Measurements from ENCODE around the gene ARHGAP19.

The ARHGAP19 gene

GRCh38 chr10:97224483-97225435 is 67.7 kb downstream of the ARHGAP19 start:
- Histone ChIP-seq H3K27ac (no peak overlapping the region), H3K9ac (ENCODE audit: insufficient read length) (no peak overlapping the region), H3K9me3 (ENCODE audit: low read depth, low read length) (no peaks in the 10 kb centered on the region), H3K4me3 (no peak overlapping the region), H3K36me3 (ENCODE audit: insufficient read depth, low read length) (no peaks in the 10 kb centered on the region; the same call in 1 of the 2 replicates)
- no peak for TF ChIP-seq EZH2 (IDR thresholded peaks at IDR 0.05)
- TF ChIP-seq FOXP2 (optimal IDR thresholded peaks at IDR 0.05; ENCODE audit: control extremely low read depth, extremely low read length, insufficient read depth): no peak
- TF ChIP-seq POLR2AphosphoS5 (IDR thresholded peaks at IDR 0.05; ENCODE audit: borderline replicate concordance, low read depth, low read length): no peak
- DNase-seq (ENCODE audit: low read depth, low spot score): no peak

- H3K36me3 ChIP-seq (ENCODE audit: insufficient read depth, low read length): no peaks in the 10 kb centered on the region; the same call in 1 of the 2 replicates
- no peak for DNase-seq (ENCODE audit: low read depth, low spot score)
- no peaks in the 10 kb centered on the region for H3K9me3 ChIP-seq (ENCODE audit: low read depth, low read length)
- no peak overlapping the region for H3K27ac ChIP-seq
- H3K9ac ChIP-seq (ENCODE audit: insufficient read length): no peak overlapping the region
- no peak overlapping the region for H3K4me3 ChIP-seq
- TF ChIP-seq FOXP2 (optimal IDR thresholded peaks at IDR 0.05; ENCODE audit: control extremely low read depth, extremely low read length, insufficient read depth): no peak
- no peak for TF ChIP-seq POLR2AphosphoS5 (IDR thresholded peaks at IDR 0.05; ENCODE audit: borderline replicate concordance, low read depth, low read length)
- no peak for TF ChIP-seq EZH2 (IDR thresholded peaks at IDR 0.05)
Measured at GRCh38 chr10:97222326-97222961, 70.0 kb downstream of the ARHGAP19 start.

GRCh38 chr10:97220355-97220754 is 72.1 kb downstream of the ARHGAP19 start:
- no peak for DNase-seq (ENCODE audit: low read depth, low spot score)
- Histone ChIP-seq H3K9ac (ENCODE audit: insufficient read length) (no peak overlapping the region), H3K4me3 (no peak overlapping the region), H3K27ac (no peak overlapping the region), H3K9me3 (ENCODE audit: low read depth, low read length) (no peaks in the 10 kb centered on the region), H3K36me3 (ENCODE audit: insufficient read depth, low read length) (no peaks in the 10 kb centered on the region)
- TF ChIP-seq EZH2 (IDR thresholded peaks at IDR 0.05) (no peak), FOXP2 (optimal IDR thresholded peaks at IDR 0.05; ENCODE audit: control extremely low read depth, extremely low read length, insufficient read depth) (no peak), POLR2AphosphoS5 (IDR thresholded peaks at IDR 0.05; ENCODE audit: borderline replicate concordance, low read depth, low read length) (no peak)

- Histone ChIP-seq H3K36me3 (ENCODE audit: insufficient read depth, low read length) (no peaks in the 10 kb centered on the region), H3K27ac (no peak overlapping the region), H3K9ac (ENCODE audit: insufficient read length) (no peak overlapping the region), H3K9me3 (ENCODE audit: low read depth, low read length) (no peaks in the 10 kb centered on the region), H3K4me3 (no peak overlapping the region)
- no peak for DNase-seq (ENCODE audit: low read depth, low spot score)
- no peak for TF ChIP-seq FOXP2 (optimal IDR thresholded peaks at IDR 0.05; ENCODE audit: control extremely low read depth, extremely low read length, insufficient read depth)
Measured at GRCh38 chr10:97217299-97217698, 75.1 kb downstream of the ARHGAP19 start.

- Histone ChIP-seq H3K9me3 (ENCODE audit: low read depth, low read length) (no peaks in the 10 kb centered on the region), H3K9ac (ENCODE audit: insufficient read length) (no peak overlapping the region), H3K27ac (no peak overlapping the region), H3K36me3 (ENCODE audit: insufficient read depth, low read length) (no peaks in the 10 kb centered on the region), H3K4me3 (no peak overlapping the region)
- TF ChIP-seq EZH2 (IDR thresholded peaks at IDR 0.05) (no peak), FOXP2 (optimal IDR thresholded peaks at IDR 0.05; ENCODE audit: control extremely low read depth, extremely low read length, insufficient read depth) (no peak), POLR2AphosphoS5 (IDR thresholded peaks at IDR 0.05; ENCODE audit: borderline replicate concordance, low read depth, low read length) (no peak)
- no peak for DNase-seq (ENCODE audit: low read depth, low spot score)
Measured at GRCh38 chr10:97215619-97216260, 76.7 kb downstream of the ARHGAP19 start.

- no peaks in the 10 kb centered on the region for H3K36me3 ChIP-seq (ENCODE audit: insufficient read depth, low read length)
- H3K9ac ChIP-seq (ENCODE audit: insufficient read length): no peak overlapping the region
- DNase-seq (ENCODE audit: low read depth, low spot score): no peak
- H3K9me3 ChIP-seq (ENCODE audit: low read depth, low read length): no peaks in the 10 kb centered on the region
- H3K4me3 ChIP-seq: no peak overlapping the region
- H3K27ac ChIP-seq: no peak overlapping the region
- TF ChIP-seq EZH2 (IDR thresholded peaks at IDR 0.05) (no peak), POLR2AphosphoS5 (IDR thresholded peaks at IDR 0.05; ENCODE audit: borderline replicate concordance, low read depth, low read length) (no peak)
Measured at GRCh38 chr10:97213431-97213830, 79.0 kb downstream of the ARHGAP19 start.

- H3K9me3 ChIP-seq (ENCODE audit: low read depth, low read length): no peaks in the 10 kb centered on the region
- no peak for TF ChIP-seq FOXP2 (optimal IDR thresholded peaks at IDR 0.05; ENCODE audit: control extremely low read depth, extremely low read length, insufficient read depth)
- no peak overlapping the region for H3K27ac ChIP-seq
- H3K36me3 ChIP-seq (ENCODE audit: insufficient read depth, low read length): no peaks in the 10 kb centered on the region
- H3K4me3 ChIP-seq: no peak overlapping the region
- no peak overlapping the region for H3K9ac ChIP-seq (ENCODE audit: insufficient read length)
- no peak for DNase-seq (ENCODE audit: low read depth, low spot score)
Measured at GRCh38 chr10:97211229-97211628, 81.2 kb downstream of the ARHGAP19 start.

- H3K9ac ChIP-seq (ENCODE audit: insufficient read length): no peak overlapping the region
- no peaks in the 10 kb centered on the region for H3K36me3 ChIP-seq (ENCODE audit: insufficient read depth, low read length)
- no peak overlapping the region for H3K4me3 ChIP-seq
- no peak for TF ChIP-seq FOXP2 (optimal IDR thresholded peaks at IDR 0.05; ENCODE audit: control extremely low read depth, extremely low read length, insufficient read depth)
- no peak for TF ChIP-seq POLR2AphosphoS5 (IDR thresholded peaks at IDR 0.05; ENCODE audit: borderline replicate concordance, low read depth, low read length)
- TF ChIP-seq EZH2 (IDR thresholded peaks at IDR 0.05): no peak
- no peaks in the 10 kb centered on the region for H3K9me3 ChIP-seq (ENCODE audit: low read depth, low read length)
- no peak overlapping the region for H3K27ac ChIP-seq
- no peak for DNase-seq (ENCODE audit: low read depth, low spot score)
Measured at GRCh38 chr10:97210543-97210960, 81.9 kb downstream of the ARHGAP19 start.
